GM13977 (cell line): ENCODE measurements around the gene COPG2.
"Not testable (repeated sequence)": the region's sequence is repeated elsewhere in the genome, so short reads cannot be mapped to it uniquely, and the experiment has no call there.

ENCODE experiments used
- DNase-seq: peaks from one replicate; pipeline ENCODE4 v3.0.0; 2012; ENCODE audit warnings: low spot score
- in situ Hi-C: fragments of 300-500 bp; cut with MboI; formaldehyde crosslinking; loops from one replicate; pipeline ENCODE4 v1.12.0; 2022; ENCODE audit warnings: low sequenced_read_pairs, low pct_unique_long_range_greater_than_20kb, mixed read lengths, inconsistent platforms; ENCODE audit not compliant: unreplicated experiment
- TF ChIP-seq, protein P1 (sequence below): IDR thresholded peaks from 2 replicates; pipeline ENCODE4 v1.5.1; 2012; ENCODE audit warnings: mild to moderate bottlenecking, control low read depth; ENCODE audit not compliant: insufficient read depth; ENCODE audit errors: extremely low read depth, missing control alignments

COPG2 gene

DNA sequence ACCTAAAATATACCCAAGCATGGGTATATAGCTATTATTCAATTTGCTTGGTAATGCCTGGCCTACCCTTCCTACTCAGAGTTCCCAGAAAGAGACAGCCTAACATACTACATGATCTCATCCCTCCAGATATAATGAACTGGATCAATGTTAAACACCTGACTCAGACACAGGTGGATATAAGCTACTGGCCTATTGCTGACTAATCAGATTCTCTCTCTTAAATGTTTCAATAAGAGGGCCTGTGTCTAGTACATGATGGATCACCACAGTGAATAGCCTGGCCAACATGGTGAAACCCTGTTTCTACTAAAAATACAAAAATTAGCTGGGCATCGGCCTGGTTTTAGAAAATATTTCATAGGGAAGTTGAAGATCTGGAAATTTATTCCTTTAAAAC lies 54.1 kb downstream of the COPG2 start:
- no peak for DNase-seq
- TF ChIP-seq, protein P1, sequence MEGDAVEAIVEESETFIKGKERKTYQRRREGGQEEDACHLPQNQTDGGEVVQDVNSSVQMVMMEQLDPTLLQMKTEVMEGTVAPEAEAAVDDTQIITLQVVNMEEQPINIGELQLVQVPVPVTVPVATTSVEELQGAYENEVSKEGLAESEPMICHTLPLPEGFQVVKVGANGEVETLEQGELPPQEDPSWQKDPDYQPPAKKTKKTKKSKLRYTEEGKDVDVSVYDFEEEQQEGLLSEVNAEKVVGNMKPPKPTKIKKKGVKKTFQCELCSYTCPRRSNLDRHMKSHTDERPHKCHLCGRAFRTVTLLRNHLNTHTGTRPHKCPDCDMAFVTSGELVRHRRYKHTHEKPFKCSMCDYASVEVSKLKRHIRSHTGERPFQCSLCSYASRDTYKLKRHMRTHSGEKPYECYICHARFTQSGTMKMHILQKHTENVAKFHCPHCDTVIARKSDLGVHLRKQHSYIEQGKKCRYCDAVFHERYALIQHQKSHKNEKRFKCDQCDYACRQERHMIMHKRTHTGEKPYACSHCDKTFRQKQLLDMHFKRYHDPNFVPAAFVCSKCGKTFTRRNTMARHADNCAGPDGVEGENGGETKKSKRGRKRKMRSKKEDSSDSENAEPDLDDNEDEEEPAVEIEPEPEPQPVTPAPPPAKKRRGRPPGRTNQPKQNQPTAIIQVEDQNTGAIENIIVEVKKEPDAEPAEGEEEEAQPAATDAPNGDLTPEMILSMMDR: no peak
- in situ Hi-C loops: no loop called here

DNA sequence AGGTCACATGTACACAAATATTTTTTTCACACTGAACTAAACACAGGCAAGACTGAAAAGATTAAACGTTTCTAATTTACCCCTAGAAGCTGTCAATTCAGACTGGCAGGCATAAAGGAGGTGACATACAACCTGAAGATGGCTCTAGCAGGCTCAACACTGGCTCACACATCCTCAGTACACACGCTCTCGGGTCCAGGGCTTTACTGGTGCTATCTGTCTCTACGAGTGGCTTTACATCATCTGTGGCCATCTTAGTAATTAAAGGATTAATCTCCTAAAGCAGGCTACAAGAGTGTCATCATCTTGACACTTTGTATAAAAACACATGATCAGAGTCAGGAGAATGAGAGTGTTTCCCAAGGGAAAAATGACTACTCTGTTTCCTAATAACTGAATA lies 57.3 kb downstream of the COPG2 start:
- TF ChIP-seq, protein P1: no peak
- in situ Hi-C loops: no loop called here
- no peak for DNase-seq

DNA sequence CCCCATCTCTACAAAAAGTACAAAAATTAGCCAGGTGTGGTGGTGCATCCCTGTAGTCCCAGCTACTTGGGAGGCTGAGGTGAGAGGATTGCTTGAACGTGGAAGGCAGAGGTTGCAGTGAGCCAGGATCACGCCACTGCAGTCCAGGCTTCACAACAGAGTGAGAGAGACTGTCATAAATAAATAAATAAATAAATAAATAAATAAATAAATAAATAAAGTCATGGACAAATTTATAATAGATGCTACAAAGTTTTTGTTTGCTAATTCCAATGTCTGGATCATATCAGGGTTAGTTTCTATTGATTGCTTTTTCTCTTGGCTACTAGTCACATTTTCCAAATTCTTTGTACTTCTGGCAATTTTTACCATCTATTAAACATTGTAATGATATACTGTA lies 61.5 kb downstream of the COPG2 start:
- in situ Hi-C loops, DNase-seq: not testable (repeated sequence)

DNA sequence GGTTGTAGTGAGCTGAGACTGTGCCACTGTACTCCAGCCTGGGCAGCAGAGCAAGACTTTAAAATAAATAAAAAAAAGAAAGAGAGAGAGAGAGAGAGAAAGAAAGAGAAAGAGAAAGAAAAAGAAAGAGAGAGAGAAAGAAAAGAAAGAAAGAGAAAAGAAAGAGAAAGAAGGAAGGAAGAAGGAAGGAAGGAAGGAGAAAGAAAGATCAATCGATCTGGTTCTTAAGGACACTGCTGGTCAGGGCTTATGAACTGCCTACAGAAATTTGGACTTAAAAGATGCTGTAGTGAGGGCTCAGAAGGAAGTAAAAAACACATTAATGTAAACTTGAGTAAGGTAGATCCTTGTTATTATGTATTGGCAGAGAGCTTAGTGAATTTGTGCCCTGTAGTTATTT lies 62.4 kb downstream of the COPG2 start:
- DNase-seq: no peak
- in situ Hi-C loops: no loop called here
- TF ChIP-seq, protein P1: no peak

DNA sequence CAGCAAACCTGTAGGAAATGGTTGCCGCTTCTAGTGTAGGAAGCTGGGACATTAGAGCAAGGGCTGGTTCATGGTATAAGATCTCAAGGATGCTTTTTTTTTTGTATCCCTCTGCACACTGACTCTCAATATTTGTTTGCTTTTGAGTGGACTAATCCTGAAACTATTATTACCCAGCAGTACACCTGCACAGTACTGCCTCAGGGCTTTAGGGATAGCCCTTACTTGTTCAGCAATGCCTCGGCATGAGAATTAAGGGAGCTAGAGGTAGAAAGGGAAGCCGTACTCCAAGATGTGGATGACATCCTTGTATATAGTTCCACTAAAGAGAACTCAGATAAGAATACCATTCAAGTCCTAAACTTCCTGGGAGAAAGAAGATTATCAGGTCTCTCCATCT lies 70.5 kb downstream of the COPG2 start:
- DNase-seq: no peak
- TF ChIP-seq, protein P1: no peak
- in situ Hi-C loops: no loop called here

DNA sequence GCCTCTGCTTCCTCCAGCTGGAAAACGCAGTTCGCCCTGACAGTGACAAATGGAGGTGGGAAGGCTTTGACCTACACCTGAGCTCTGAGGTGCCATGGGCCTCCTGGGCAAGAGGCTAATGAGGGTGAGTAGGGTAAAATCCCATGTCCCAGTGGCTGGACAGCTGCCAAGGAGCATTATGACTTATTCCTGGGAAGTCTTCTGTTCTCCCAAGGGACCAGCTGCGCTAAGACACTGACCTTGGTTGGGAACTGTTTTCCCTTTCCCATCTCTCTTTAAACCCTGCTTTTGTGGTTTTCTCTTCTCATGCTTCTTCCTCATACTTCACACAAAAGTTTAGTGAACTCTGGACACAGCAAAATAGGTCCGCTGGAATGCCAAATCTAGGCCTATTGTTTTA lies 72.6 kb downstream of the COPG2 start:
- in situ Hi-C loops: no loop called here
- no peak for DNase-seq
- TF ChIP-seq, protein P1: no peak

DNA sequence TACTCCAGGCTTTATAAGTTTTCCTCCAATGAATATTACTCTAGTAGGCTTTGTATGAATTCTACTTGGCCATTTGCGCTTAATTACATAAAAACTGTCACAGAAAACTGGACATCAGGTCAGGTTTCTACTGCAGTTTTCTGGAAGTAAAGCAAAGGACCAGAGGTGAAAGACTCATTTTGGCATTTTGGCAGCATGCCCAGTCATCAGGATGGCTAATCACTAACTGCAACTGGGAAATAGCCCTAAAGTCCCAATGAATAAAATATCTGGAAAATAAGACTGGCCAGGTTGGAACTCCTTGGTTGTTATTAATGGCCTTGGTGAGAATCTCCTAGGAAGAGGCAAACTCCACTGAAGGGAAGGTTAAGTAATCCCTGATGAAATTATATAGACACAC lies 75.5 kb downstream of the COPG2 start:
- in situ Hi-C loops: no loop called here
- no peak for DNase-seq
- TF ChIP-seq, protein P1: no peak

DNA sequence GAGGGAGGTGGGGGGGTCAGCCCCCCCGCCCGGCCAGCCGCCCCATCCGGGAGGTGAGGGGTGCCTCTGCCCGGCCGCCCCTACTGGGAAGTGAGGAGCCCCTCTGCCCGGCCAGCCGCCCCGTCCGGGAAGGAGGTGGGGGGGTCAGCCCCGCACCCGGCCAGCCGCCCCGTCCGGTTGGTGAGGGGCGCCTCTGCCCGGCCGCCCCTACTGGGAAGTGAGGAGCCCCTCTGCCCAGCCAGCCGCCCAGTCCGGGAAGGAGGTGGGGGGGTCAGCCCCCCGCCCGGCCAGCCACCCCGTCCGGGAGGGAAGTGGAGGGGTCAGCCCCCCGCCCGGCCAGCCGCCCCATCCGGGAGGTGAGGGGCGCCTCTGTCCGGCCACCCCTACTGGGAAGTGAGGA lies 77.1 kb downstream of the COPG2 start:
- DNase-seq, in situ Hi-C loops: not testable (repeated sequence)

DNA sequence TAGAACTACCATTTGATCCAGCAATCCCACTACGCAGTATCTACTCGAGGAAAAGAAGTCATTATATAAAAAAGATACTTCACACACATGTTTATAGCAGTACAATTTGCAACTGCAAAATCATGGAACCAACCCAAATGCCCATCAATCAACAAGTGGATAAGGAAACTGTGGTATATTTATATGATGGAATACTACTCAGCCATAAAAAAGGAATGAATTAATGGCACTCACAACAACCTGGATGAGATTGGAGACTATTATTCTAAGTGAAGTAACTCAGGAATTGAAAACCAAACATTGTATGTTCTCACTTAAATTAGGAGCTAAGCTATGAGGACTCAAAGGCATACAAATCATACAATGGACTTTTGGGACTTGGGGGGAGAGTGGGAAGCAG lies 82.6 kb downstream of the COPG2 start:
- DNase-seq, in situ Hi-C loops: not testable (repeated sequence)

DNA sequence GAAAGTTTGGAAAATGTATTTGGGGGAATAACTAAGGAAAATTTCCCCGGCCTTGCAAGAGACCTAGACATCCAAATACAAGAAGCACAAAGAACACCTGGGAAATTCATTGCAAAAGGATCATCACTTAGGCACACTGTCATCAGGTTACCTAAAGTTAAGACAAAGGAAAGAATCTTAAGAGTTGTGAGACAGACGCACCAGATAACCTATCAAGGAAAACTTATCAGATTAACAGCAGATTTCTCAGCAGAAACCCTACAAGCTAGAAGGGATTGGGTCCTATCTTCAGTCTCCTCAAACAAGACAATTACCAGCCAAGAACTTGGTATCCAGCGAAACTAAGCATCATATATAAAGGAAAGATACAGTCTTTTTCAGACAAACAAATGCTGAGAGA lies 93.4 kb downstream of the COPG2 start:
- in situ Hi-C loops, DNase-seq: not testable (repeated sequence)

DNA sequence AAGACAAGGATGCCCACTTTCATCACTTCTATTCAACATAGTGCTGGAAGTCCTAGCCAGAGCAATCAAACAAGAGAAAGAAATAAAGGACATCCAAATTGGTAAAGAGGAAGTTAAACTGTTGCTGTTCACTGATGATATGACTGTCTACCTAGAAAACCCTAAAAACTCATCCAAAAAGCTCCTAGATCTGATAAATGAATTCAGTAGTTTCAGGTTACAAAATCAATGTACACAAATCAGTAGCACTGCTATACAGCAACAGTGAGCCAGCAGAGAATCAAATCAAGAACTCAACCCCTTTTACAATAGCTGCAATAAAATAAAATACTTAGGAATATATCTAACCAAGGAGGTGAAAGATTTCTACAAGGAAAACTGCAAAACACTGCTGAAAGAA lies 98.4 kb downstream of the COPG2 start:
- in situ Hi-C loops, DNase-seq: not testable (repeated sequence)
